ENCODE measurements around the gene SAV1.

DNA sequence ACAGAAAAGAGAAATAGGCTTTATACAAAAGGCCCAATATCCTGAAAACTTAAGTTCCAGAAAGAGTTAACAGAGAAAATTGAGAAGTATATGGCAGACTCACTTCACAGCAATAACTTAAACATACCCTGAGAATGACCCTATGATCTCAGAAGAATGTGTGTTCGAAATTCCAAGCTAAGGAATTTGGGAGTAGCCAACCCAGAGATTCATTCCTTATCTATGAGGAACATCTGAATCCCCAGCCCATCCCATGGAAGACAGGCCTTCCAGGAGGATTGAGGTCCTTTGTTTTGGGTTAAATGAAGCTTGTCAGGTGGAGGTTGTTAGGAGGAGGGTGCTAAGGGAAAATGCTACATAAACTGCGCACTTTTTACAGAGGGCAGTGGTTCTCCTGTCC lies 7.5 kb upstream of the SAV1 start:
- TF ChIP-seq, protein P1, sequence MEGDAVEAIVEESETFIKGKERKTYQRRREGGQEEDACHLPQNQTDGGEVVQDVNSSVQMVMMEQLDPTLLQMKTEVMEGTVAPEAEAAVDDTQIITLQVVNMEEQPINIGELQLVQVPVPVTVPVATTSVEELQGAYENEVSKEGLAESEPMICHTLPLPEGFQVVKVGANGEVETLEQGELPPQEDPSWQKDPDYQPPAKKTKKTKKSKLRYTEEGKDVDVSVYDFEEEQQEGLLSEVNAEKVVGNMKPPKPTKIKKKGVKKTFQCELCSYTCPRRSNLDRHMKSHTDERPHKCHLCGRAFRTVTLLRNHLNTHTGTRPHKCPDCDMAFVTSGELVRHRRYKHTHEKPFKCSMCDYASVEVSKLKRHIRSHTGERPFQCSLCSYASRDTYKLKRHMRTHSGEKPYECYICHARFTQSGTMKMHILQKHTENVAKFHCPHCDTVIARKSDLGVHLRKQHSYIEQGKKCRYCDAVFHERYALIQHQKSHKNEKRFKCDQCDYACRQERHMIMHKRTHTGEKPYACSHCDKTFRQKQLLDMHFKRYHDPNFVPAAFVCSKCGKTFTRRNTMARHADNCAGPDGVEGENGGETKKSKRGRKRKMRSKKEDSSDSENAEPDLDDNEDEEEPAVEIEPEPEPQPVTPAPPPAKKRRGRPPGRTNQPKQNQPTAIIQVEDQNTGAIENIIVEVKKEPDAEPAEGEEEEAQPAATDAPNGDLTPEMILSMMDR (IDR thresholded peaks at IDR 0.05) = no peak
- TF ChIP-seq POLR2A (IDR thresholded peaks at IDR 0.05) = no peak
